GM23338 (cell line): Measurements from ENCODE around the gene ACSF2. TPM values are rescaled to one million over a fixed set of nuclear protein-coding genes. Genes with fewer than 3 reads are reported as not detected.

Experiments used
- ATAC-seq: fragments of 200-7000 bp; cut with Tn5 transposase; 3 replicates; pipeline ENCODE4 v1.9.1; 2020
- DNase-seq: peaks from one replicate; pipeline ENCODE4 v3.0.0-alpha.2; 2015; ENCODE audit warnings: low spot score
- H2AFZ ChIP-seq: fragments of 200-600 bp; sonication (generic); 2 replicates; pipeline ENCODE4 v1.8.0; 2016; ENCODE audit warnings: antibody characterized with exemption, mild to moderate bottlenecking, moderate library complexity
- H3F3A ChIP-seq: fragments of 200-600 bp; sonication (generic); replicated peaks from 2 replicates; pipeline ENCODE4 v1.8.0; 2017; ENCODE audit warnings: antibody characterized with exemption, mixed run types, low read depth
- H3K27ac ChIP-seq: fragments of 200-600 bp; sonication (generic); 2 replicates; pipeline ENCODE4 v1.6.1; 2016; ENCODE audit warnings: low read depth
- H3K27me3 ChIP-seq: fragments of 200-600 bp; sonication (generic); 2 replicates; pipeline ENCODE4 v1.8.0; 2016; ENCODE audit warnings: mild to moderate bottlenecking, mixed run types, moderate library complexity; ENCODE audit not compliant: insufficient read depth
- H3K36me3 ChIP-seq: fragments of 200-600 bp; sonication (generic); 2 replicates; pipeline ENCODE4 v1.8.0; 2016; ENCODE audit warnings: mild to moderate bottlenecking; ENCODE audit not compliant: insufficient read depth
- H3K4me1 ChIP-seq: fragments of 200-600 bp; sonication (generic); 2 replicates; pipeline ENCODE4 v1.8.0; 2016; ENCODE audit warnings: mild to moderate bottlenecking, moderate library complexity; ENCODE audit not compliant: insufficient read depth
- H3K4me2 ChIP-seq: fragments of 200-600 bp; sonication (generic); 2 replicates; pipeline ENCODE4 v1.7.1; 2017; ENCODE audit warnings: mixed run types
- H3K4me3 ChIP-seq: fragments of 200-600 bp; sonication (generic); 2 replicates; pipeline ENCODE4 v1.6.1; 2016; ENCODE audit warnings: mixed run types
- H3K79me2 ChIP-seq: fragments of 200-600 bp; sonication (generic); replicated peaks from 2 replicates; pipeline ENCODE4 v1.8.0; 2017; ENCODE audit warnings: mild to moderate bottlenecking; ENCODE audit not compliant: insufficient read depth
- H3K9me2 ChIP-seq: fragments of 200-600 bp; sonication (generic); 2 replicates; pipeline ENCODE4 v1.8.0; 2017; ENCODE audit not compliant: insufficient read depth
- H4K20me1 ChIP-seq: fragments of 200-600 bp; sonication (generic); replicated peaks from 2 replicates; pipeline ENCODE4 v1.8.0; 2017; ENCODE audit warnings: mild to moderate bottlenecking; ENCODE audit not compliant: insufficient read depth
- H3K27ac Mint-ChIP-seq: 2 replicates; pipeline ENCODE4 v1.8.0; 2020; ENCODE audit warnings: inconsistent platforms, mild to moderate bottlenecking, moderate library complexity, mixed read lengths
- H3K27me3 Mint-ChIP-seq: 3 replicates; pipeline ENCODE4 v1.8.0; 2022; ENCODE audit warnings: low read depth, mild to moderate bottlenecking, moderate library complexity, mixed read lengths, inconsistent platforms; ENCODE audit not compliant: insufficient read depth, poor library complexity
- H3K36me3 Mint-ChIP-seq: 3 replicates; pipeline ENCODE4 v1.8.0; 2021; ENCODE audit warnings: low read depth, mild to moderate bottlenecking, inconsistent platforms, moderate library complexity, mixed read lengths
- H3K4me1 Mint-ChIP-seq: 3 replicates; pipeline ENCODE4 v1.8.0; 2020; ENCODE audit warnings: mild to moderate bottlenecking, inconsistent platforms, mixed read lengths
- H3K4me3 Mint-ChIP-seq: 3 replicates; pipeline ENCODE4 v1.8.0; 2021; ENCODE audit warnings: moderate library complexity, mild to moderate bottlenecking, inconsistent platforms, mixed read lengths
- H3K9me3 Mint-ChIP-seq: 3 replicates; pipeline ENCODE4 v1.8.0; 2020; ENCODE audit warnings: moderate library complexity, mild to moderate bottlenecking, inconsistent platforms, mixed read lengths
- CREB1 ChIP-seq: fragments of 250-450 bp; sonication (Bioruptor Pico); IDR thresholded peaks from 2 replicates; pipeline ENCODE4 v1.5.0; 2020; ENCODE audit warnings: low read depth, mild to moderate bottlenecking, moderate library complexity
- EZH2 ChIP-seq: fragments of 200-600 bp; sonication (generic); IDR thresholded peaks from one replicate; pipeline ENCODE4 v1.8.0; 2017; ENCODE audit warnings: antibody characterized with exemption, mild to moderate bottlenecking, low read depth; ENCODE audit not compliant: unreplicated experiment
- EZH2phosphoT487 ChIP-seq: fragments of 200-600 bp; sonication (generic); IDR thresholded peaks from one replicate; pipeline ENCODE4 v1.8.1; 2018; ENCODE audit warnings: antibody characterized with exemption; ENCODE audit not compliant: unreplicated experiment
- JUNB ChIP-seq: IDR thresholded peaks from one replicate; pipeline ENCODE4 v1.6.1; 2016; ENCODE audit warnings: antibody characterized with exemption; ENCODE audit not compliant: unreplicated experiment
- NANOG ChIP-seq: IDR thresholded peaks from 2 replicates; pipeline ENCODE4 v1.6.1; 2016; ENCODE audit warnings: antibody characterized with exemption, borderline replicate concordance
- POLR2AphosphoS5 ChIP-seq: IDR thresholded peaks from 2 replicates; pipeline ENCODE4 v1.6.1; 2016; ENCODE audit warnings: antibody characterized with exemption, low read depth
- STAT1 ChIP-seq: IDR thresholded peaks from one replicate; pipeline ENCODE4 v1.6.1; 2016; ENCODE audit warnings: antibody characterized with exemption; ENCODE audit not compliant: unreplicated experiment
- ZNF114 ChIP-seq: fragments of 250-450 bp; sonication (Bioruptor Pico); IDR thresholded peaks from 2 replicates; pipeline ENCODE4 v1.5.0; 2020; ENCODE audit warnings: mild to moderate bottlenecking, moderate library complexity
- ZNF331 ChIP-seq: fragments of 250-450 bp; sonication (Bioruptor Pico); IDR thresholded peaks from 2 replicates; pipeline ENCODE4 v1.5.0; 2020; ENCODE audit warnings: low read depth, mild to moderate bottlenecking, moderate library complexity
- polyA plus RNA-seq: library from polyadenylated mRNA; unstranded; fragments of >200 nt; fragmentation: Nextera tagmentation; extraction: Ambion mirVana; gene quantifications from 2 replicates; pipeline ENCODE4 v1.2.1, GENCODE V29; 2016
- total RNA-seq: library from RNA; depleted of rRNA; stranded (reverse); fragments of >200 nt; shearing (Covaris generic); gene quantifications from 2 replicates; pipeline ENCODE4 v1.2.3, GENCODE V29; 2014
- TF ChIP-seq, protein P1 (sequence below), 2 experiments: fragments of 200-600 bp in 1 of 2; sonication (generic) in 1 of 2; conservative IDR thresholded peaks; 2 replicates each; pipeline versions ENCODE4 v1.5.1 to v1.6.1; 2016 to 2017; ENCODE audit warnings: antibody characterized with exemption in 2 of 2, low read depth in 2 of 2, mild to moderate bottlenecking in 2 of 2, moderate library complexity in 1 of 2
- TF ChIP-seq, protein P2 (sequence below): IDR thresholded peaks from one replicate; pipeline ENCODE4 v1.6.1; 2018; ENCODE audit warnings: antibody characterized with exemption; ENCODE audit not compliant: unreplicated experiment

Gene ACSF2
- total and polyA plus RNA-seq, 2 experiments from 2014 or later: 6.9 to 12.4 TPM

DNA sequence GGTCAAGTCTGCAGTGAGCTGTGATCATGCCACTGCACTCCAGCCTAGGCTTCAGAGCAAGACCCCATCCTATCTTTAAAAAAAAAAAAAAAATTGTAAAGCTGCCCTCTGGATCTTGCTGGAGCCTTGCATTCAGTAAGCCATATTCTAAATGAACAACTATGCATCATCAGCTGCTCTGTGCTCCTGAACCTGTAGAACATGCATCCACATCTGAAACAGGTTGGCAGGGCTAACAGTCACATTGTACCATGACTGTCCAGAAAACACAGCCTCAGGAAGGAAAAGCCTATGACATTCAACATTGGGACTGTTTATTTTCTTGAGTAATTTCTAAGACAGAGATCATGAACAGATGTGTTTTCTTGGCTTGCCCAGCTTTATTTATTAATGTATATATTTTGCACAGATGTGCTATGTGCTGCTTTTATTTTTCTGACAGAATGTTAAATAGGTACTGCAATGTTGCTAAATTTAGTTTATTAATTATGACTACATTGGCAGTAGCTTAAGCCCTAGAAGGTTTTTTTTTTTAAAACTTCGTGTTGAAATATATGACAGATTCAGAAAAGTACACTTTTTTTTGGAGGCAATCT lies 19.8 kb downstream of the ACSF2 start:
- peaks cover 12% of the 10 kb centered on the region for H4K20me1 ChIP-seq
- no peak overlapping the region for H3K27ac ChIP-seq
- no peaks in the 10 kb centered on the region for H3K36me3 ChIP-seq
- no peak overlapping the region for H3K4me3 Mint-ChIP-seq
- H3K27me3 Mint-ChIP-seq: peaks cover 2% of the 10 kb centered on the region
- no peak for TF ChIP-seq EZH2
- TF ChIP-seq JUNB: no peak
- TF ChIP-seq EZH2phosphoT487: no peak
- TF ChIP-seq ZNF114 (CRISPR knock-in tag): no peak
- TF ChIP-seq POLR2AphosphoS5: no peak
- TF ChIP-seq ZNF331 (CRISPR knock-in tag): no peak
- TF ChIP-seq, protein P1, sequence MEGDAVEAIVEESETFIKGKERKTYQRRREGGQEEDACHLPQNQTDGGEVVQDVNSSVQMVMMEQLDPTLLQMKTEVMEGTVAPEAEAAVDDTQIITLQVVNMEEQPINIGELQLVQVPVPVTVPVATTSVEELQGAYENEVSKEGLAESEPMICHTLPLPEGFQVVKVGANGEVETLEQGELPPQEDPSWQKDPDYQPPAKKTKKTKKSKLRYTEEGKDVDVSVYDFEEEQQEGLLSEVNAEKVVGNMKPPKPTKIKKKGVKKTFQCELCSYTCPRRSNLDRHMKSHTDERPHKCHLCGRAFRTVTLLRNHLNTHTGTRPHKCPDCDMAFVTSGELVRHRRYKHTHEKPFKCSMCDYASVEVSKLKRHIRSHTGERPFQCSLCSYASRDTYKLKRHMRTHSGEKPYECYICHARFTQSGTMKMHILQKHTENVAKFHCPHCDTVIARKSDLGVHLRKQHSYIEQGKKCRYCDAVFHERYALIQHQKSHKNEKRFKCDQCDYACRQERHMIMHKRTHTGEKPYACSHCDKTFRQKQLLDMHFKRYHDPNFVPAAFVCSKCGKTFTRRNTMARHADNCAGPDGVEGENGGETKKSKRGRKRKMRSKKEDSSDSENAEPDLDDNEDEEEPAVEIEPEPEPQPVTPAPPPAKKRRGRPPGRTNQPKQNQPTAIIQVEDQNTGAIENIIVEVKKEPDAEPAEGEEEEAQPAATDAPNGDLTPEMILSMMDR (conservative IDR thresholded peaks at IDR 0.05; ENCODE audit: low read depth in 2 of 2): no peak
- TF ChIP-seq STAT1: no peak
- TF ChIP-seq, protein P2, sequence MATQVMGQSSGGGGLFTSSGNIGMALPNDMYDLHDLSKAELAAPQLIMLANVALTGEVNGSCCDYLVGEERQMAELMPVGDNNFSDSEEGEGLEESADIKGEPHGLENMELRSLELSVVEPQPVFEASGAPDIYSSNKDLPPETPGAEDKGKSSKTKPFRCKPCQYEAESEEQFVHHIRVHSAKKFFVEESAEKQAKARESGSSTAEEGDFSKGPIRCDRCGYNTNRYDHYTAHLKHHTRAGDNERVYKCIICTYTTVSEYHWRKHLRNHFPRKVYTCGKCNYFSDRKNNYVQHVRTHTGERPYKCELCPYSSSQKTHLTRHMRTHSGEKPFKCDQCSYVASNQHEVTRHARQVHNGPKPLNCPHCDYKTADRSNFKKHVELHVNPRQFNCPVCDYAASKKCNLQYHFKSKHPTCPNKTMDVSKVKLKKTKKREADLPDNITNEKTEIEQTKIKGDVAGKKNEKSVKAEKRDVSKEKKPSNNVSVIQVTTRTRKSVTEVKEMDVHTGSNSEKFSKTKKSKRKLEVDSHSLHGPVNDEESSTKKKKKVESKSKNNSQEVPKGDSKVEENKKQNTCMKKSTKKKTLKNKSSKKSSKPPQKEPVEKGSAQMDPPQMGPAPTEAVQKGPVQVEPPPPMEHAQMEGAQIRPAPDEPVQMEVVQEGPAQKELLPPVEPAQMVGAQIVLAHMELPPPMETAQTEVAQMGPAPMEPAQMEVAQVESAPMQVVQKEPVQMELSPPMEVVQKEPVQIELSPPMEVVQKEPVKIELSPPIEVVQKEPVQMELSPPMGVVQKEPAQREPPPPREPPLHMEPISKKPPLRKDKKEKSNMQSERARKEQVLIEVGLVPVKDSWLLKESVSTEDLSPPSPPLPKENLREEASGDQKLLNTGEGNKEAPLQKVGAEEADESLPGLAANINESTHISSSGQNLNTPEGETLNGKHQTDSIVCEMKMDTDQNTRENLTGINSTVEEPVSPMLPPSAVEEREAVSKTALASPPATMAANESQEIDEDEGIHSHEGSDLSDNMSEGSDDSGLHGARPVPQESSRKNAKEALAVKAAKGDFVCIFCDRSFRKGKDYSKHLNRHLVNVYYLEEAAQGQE: no peak
- no peak for TF ChIP-seq CREB1 (CRISPR knock-in tag)
- TF ChIP-seq NANOG: no peak
- no peaks in the 10 kb centered on the region for H3K9me3 Mint-ChIP-seq
- H3K27me3 ChIP-seq: no peaks in the 10 kb centered on the region
- DNase-seq: no peak
- no peaks in the 10 kb centered on the region for H3K79me2 ChIP-seq
- no peak overlapping the region for H3K27ac Mint-ChIP-seq
- H3K4me1 ChIP-seq: peaks cover 9% of the 10 kb centered on the region
- no peak overlapping the region for H3K4me3 ChIP-seq
- H2AFZ ChIP-seq: no peak overlapping the region
- H3K4me1 Mint-ChIP-seq: peaks cover 8% of the 10 kb centered on the region
- H3K9me2 ChIP-seq: no peaks in the 10 kb centered on the region
- H3K36me3 Mint-ChIP-seq: no peaks in the 10 kb centered on the region
- H3K4me2 ChIP-seq: no peak overlapping the region
- no peak for ATAC-seq
- H3F3A ChIP-seq: no peaks in the 10 kb centered on the region
